MCF 10A (cell line): ENCODE results near the gene ZNF823. TPM values are rescaled to one million over a fixed set of nuclear protein-coding genes. Genes with fewer than 3 reads are reported as not detected.

Experiments used
- BruUV-seq: library from RNA; stranded (reverse); fragments of 400-500 nt; replicated peaks from 2 replicates; lab custom pipeline; 2021; lab: Mats Ljungman, UMichigan
- CTCF ChIA-PET: fragments of 300-600 bp; sonication (Branson Sonifier 250); formaldehyde crosslinking; extraction: SDS; loops from one replicate; lab custom pipeline; 2021; ENCODE audit warnings: antibody characterized with exemption, inconsistent platforms; lab: Yijun Ruan, JAX
- POLR2A ChIA-PET: fragments of 300-600, 350-650 bp; sonication (Branson Sonifier 250); formaldehyde crosslinking; extraction: SDS; loops from one replicate; lab custom pipeline; 2020; ENCODE audit warnings: antibody characterized with exemption, inconsistent platforms; lab: Yijun Ruan, JAX
- DNase-seq: peaks from one replicate; pipeline ENCODE4 v3.0.0-alpha.2; 2018; ENCODE audit not compliant: unreplicated experiment
- H3K27ac Mint-ChIP-seq: one replicate; pipeline ENCODE4 v1.8.0; 2022; ENCODE audit warnings: mild to moderate bottlenecking, low read depth, mixed read lengths; ENCODE audit not compliant: unreplicated experiment
- H3K27me3 Mint-ChIP-seq: one replicate; pipeline ENCODE4 v1.8.0; 2022; ENCODE audit warnings: mixed read lengths; ENCODE audit not compliant: insufficient read depth, unreplicated experiment
- H3K36me3 Mint-ChIP-seq: one replicate; pipeline ENCODE4 v1.8.0; 2022; ENCODE audit warnings: mild to moderate bottlenecking, moderate library complexity, mixed read lengths; ENCODE audit not compliant: insufficient read depth, unreplicated experiment
- H3K4me1 Mint-ChIP-seq: one replicate; pipeline ENCODE4 v1.8.0; 2022; ENCODE audit warnings: mixed read lengths; ENCODE audit not compliant: insufficient read depth, unreplicated experiment
- H3K4me3 Mint-ChIP-seq: one replicate; pipeline ENCODE4 v1.8.0; 2022; ENCODE audit warnings: mild to moderate bottlenecking, moderate library complexity, mixed read lengths; ENCODE audit not compliant: unreplicated experiment
- H3K9me3 Mint-ChIP-seq: one replicate; pipeline ENCODE4 v1.8.0; 2022; ENCODE audit warnings: mixed read lengths; ENCODE audit not compliant: unreplicated experiment
- intact Hi-C: fragments of 100-400 bp; cut with micrococcal nuclease; formaldehyde crosslinking; loops from 2 replicates; pipeline ENCODE4 v1.14.1; 2022
- total RNA-seq: library from RNA; stranded (reverse); gene quantifications from 2 replicates; pipeline ENCODE4 v1.2.3, GENCODE V29; 2022
- TF ChIP-seq, protein P1 (sequence below): fragments of 200-600 bp; IDR thresholded peaks from one replicate; pipeline ENCODE4 v1.8.0; 2022; ENCODE audit warnings: antibody characterized with exemption, mild to moderate bottlenecking; ENCODE audit not compliant: unreplicated experiment

ZNF823 gene
- total RNA-seq, 1 experiment from 2014 or later, result 0.54 TPM

DNA sequence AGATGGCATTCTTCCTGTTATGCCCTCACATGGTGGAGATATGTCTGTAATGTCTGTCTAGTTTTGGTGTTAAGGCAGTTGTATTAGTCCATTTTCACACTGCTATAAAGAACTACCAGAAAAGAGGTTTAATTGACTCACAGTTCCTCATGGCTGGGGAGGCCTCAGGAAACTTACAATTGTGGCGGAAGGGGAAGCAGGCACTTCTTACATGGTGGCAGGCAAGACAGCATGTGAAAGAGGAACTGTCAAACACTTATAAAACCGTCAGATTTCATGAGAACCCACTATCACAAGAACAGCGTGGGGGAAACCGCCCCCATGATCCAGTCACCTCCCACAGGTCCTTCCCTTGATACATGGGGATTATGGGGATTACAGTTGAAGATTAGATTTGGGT, 31.2 kb upstream of the ZNF823 start:
- DNase-seq, result no peak
- Mint-ChIP-seq H3K27ac (no peak overlapping the region), H3K4me3 (no peak overlapping the region), H3K4me1 (peaks cover 10% of the 10 kb centered on the region), H3K36me3 (no peaks in the 10 kb centered on the region), H3K9me3 (peaks cover 20% of the 10 kb centered on the region), H3K27me3 (no peaks in the 10 kb centered on the region)
- TF ChIP-seq, protein P1, sequence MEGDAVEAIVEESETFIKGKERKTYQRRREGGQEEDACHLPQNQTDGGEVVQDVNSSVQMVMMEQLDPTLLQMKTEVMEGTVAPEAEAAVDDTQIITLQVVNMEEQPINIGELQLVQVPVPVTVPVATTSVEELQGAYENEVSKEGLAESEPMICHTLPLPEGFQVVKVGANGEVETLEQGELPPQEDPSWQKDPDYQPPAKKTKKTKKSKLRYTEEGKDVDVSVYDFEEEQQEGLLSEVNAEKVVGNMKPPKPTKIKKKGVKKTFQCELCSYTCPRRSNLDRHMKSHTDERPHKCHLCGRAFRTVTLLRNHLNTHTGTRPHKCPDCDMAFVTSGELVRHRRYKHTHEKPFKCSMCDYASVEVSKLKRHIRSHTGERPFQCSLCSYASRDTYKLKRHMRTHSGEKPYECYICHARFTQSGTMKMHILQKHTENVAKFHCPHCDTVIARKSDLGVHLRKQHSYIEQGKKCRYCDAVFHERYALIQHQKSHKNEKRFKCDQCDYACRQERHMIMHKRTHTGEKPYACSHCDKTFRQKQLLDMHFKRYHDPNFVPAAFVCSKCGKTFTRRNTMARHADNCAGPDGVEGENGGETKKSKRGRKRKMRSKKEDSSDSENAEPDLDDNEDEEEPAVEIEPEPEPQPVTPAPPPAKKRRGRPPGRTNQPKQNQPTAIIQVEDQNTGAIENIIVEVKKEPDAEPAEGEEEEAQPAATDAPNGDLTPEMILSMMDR, result no peak
- no TSS peak for BruUV-seq
- ChIA-PET POLR2A (no interaction called here), CTCF (interaction anchor here (1.0 kb wide), 1 partner anchor 108 kb away, joined by 4 read pairs; no protein-coding TSS in a partner anchor)
- intact Hi-C loops, result no loop called here

DNA sequence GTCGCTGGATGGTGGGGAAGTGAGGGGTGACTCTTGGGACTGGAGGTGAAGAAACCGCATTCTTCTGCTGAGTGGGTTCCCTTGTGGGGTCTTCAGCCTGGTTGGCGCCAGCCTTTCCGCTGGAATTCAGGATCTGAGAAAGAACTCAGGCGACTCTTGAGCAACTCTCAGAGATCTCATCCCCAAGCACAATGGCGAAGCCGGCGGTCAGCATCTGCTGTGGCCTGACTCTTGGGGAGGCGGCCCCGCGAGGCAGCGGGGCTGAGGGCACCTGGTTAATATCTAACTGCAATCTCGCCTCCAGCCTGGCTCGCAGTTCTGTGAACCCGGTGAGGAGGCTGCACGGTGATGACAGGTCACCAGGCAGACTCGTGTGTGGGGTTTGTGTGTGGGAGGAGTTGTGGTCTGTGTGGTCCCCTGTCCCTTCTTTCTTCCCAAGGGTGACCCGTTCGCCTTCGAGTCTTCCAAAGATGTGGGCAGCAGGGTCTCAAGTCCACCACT, 28.9 kb upstream of the ZNF823 start:
- ChIA-PET CTCF (no interaction called here), POLR2A (interaction anchor here (1.0 to 2.6 kb wide), 5 partner anchors 25 to 395 kb away, joined by 4 to 9 read pairs (median 4); partner anchors contain the start of gene ZNF136)
- no TSS peak for BruUV-seq
- peak; percentile 14 for DNase-seq
- peak overlapping the region; percentile 96 for H3K27ac Mint-ChIP-seq
- H3K36me3 Mint-ChIP-seq, result no peaks in the 10 kb centered on the region
- peaks cover 18% of the 10 kb centered on the region for H3K9me3 Mint-ChIP-seq
- TF ChIP-seq, protein P1, result no peak
- H3K27me3 Mint-ChIP-seq, result no peaks in the 10 kb centered on the region
- peaks cover 10% of the 10 kb centered on the region for H3K4me1 Mint-ChIP-seq
- H3K4me3 Mint-ChIP-seq, result peak overlapping the region; percentile 99
- intact Hi-C loops, result loop anchor here (1.0 kb wide), 1 partner anchor 28 kb away; no protein-coding TSS in a partner anchor

DNA sequence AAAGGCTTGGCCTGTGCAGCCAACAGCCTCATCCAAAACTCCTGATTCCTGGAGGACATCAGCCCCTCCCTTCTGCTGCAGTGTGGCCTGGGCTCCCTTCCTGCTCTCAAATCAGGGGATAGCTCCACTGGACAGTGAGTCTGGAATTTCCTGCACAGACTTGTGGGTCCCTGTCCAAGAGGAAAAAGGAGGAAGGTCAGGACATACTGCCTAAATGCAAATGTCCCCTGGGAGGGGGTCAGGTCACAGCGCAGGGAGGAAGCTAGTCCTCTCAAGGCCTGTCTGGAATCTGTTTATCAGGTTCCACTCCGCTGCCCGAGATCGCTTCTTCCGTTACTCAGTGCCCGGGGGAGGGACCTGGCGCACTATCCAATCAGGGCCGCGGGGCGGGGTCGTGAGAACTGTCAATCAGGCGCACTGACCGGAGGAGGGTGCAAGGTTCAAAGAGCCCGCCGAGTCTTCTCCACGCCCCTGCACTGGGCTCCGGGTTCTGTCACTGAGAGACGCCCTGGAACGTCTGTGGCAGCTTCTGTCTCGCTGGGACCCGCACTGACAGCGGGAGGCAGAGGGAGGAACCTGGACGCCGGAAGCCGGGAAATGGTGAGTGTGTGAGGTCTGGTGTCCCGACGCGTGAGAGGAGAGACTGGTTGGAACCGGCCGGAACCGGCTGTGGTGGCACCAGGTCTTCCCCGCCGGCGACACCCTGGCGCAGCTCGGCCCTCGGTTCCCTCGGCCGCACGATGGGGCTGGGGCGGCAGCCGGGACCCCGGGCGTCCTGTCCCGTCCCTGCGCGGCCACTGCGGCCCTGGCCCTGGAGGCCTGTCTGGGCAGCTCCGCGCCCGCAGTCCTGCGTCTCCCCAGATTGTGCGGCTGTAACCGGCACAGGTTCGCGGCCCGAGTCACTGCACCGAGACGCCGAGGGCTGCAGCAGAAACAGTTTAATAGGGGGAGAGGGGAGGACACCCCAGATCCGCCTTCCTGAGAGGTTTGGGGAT, 28.1 kb upstream of the ZNF823 start, which contains the start of gene ZNF441:
Gene ZNF441 (plus strand): TSS at position 404 of the 995 bp plus-strand sequence. CDS start 194 bp downstream, at position 598.
- H3K36me3 Mint-ChIP-seq, result no peaks in the 10 kb centered on the region
- H3K9me3 Mint-ChIP-seq, result peaks cover 11% of the 10 kb centered on the region
- H3K4me1 Mint-ChIP-seq, result peaks cover 10% of the 10 kb centered on the region
- H3K4me3 Mint-ChIP-seq, result peak within 1 kb of the TSS; percentile 99
- peak; percentile 95 for DNase-seq
- TF ChIP-seq, protein P1, result no peak
- no TSS peak for BruUV-seq
- CTCF ChIA-PET, result interaction anchor here (0.6 to 2.1 kb wide), 6 partner anchors 12 to 484 kb away, joined by 3 to 7 read pairs (median 4); no protein-coding TSS in a partner anchor
- intact Hi-C loops, result loop anchor here (1.0 kb wide), 1 partner anchor 28 kb away; no protein-coding TSS in a partner anchor
- peak within 1 kb of the TSS; percentile 96 for H3K27ac Mint-ChIP-seq
- POLR2A ChIA-PET, result interaction anchor here (0.6 to 2.6 kb wide), 18 partner anchors 9 to 1734 kb away, joined by 3 to 48 read pairs (median 4); partner anchors contain the start of genes GCDH, ZNF136, ZNF20 and ZNF44
- H3K27me3 Mint-ChIP-seq, result no peaks in the 10 kb centered on the region

DNA sequence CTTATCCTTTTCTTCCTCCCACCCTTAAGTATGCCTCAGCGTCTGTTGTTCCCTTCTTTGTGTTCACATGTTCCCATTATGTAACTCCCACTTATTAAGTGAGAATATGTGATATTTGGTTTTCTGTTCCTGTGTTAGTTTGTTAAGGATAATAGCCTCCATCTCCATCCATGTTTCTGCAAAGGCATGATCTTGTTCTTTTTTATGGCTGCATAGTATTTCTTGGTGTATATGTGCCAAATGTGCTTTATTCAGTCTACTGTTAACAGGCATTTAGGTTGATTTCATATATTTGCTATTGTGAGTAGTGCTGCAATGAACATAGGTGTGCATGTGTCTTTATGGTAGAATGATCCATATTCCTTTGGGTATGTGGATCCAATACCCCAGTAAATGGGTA, 24.9 kb upstream of the ZNF823 start:
- Mint-ChIP-seq H3K4me1 (peaks cover 4% of the 10 kb centered on the region), H3K27ac (no peak overlapping the region), H3K36me3 (no peaks in the 10 kb centered on the region), H3K4me3 (no peak overlapping the region), H3K9me3 (peaks cover 9% of the 10 kb centered on the region), H3K27me3 (no peaks in the 10 kb centered on the region)
- BruUV-seq, result no TSS peak
- intact Hi-C loops, result no loop called here
- no peak for DNase-seq
- TF ChIP-seq, protein P1, result no peak
- ChIA-PET CTCF (no interaction called here), POLR2A (no interaction called here)
